HG03432 (cell line): ENCODE results near the gene ESRP2.

Experiments
- ATAC-seq: cut with Tn5 transposase; IDR thresholded peaks from one replicate; pipeline ENCODE4 v1.9.1; 2021; ENCODE audit warnings: mild to moderate bottlenecking, moderate library complexity; ENCODE audit not compliant: unreplicated experiment

The ESRP2 gene

GRCh38 chr16:68264128-68265077 is 28.5 kb upstream of the ESRP2 start, which contains the start of gene SLC7A6:
Gene SLC7A6 (plus strand): TSS chr16:68264526. CDS start chr16:68274727, 10,201 bp downstream.
- peak; percentile 66 for ATAC-seq

- peak; percentile 14 for ATAC-seq
These were observed 27.7 kb upstream of the ESRP2 start for GRCh38 chr16:68263559-68264127.

GRCh38 chr16:68259007-68259825 is 23.3 kb upstream of the ESRP2 start:
- no peak for ATAC-seq

- peak; percentile 17 for ATAC-seq
These were observed 22.2 kb upstream of the ESRP2 start for GRCh38 chr16:68257906-68258800.

- ATAC-seq = peak; percentile 67
These were observed 21.5 kb upstream of the ESRP2 start for GRCh38 chr16:68257251-68257905.

GRCh38 chr16:68255712-68256111 is 19.8 kb upstream of the ESRP2 start:
- ATAC-seq = no peak

- no peak for ATAC-seq
These were observed 17.8 kb upstream of the ESRP2 start for GRCh38 chr16:68253721-68254120.

- no peak for ATAC-seq
These were observed 16.5 kb upstream of the ESRP2 start for GRCh38 chr16:68252383-68252782.

- ATAC-seq = no peak
These were observed 15.9 kb upstream of the ESRP2 start for GRCh38 chr16:68251832-68252231.

GRCh38 chr16:68250951-68251350 is 15.0 kb upstream of the ESRP2 start:
- no peak for ATAC-seq

GRCh38 chr16:68249371-68249770 is 13.4 kb upstream of the ESRP2 start:
- ATAC-seq = no peak

GRCh38 chr16:68247932-68248331 is 12.0 kb upstream of the ESRP2 start:
- no peak for ATAC-seq

GRCh38 chr16:68247400-68247799 is 11.5 kb upstream of the ESRP2 start:
- ATAC-seq = no peak

GRCh38 chr16:68246666-68247065 is 10.7 kb upstream of the ESRP2 start:
- ATAC-seq = no peak

- no peak for ATAC-seq
These were observed 10.2 kb upstream of the ESRP2 start for GRCh38 chr16:68246121-68246520.

GRCh38 chr16:68244903-68245853 is 9.3 kb upstream of the ESRP2 start, which contains the start of gene PLA2G15:
Gene PLA2G15 (plus strand): TSS chr16:68245373. CDS start chr16:68245427, 54 bp downstream.
- peak; percentile 83 for ATAC-seq

- ATAC-seq = no peak
These were observed 8.6 kb upstream of the ESRP2 start for GRCh38 chr16:68244481-68244902.
